ENCODE data around the gene CFAP251. TPM values are rescaled to one million over a fixed set of nuclear protein-coding genes. Genes with fewer than 3 reads are reported as not detected.

The CFAP251 gene
- total and polyA plus RNA-seq, 2 of the 8 experiments (the other 6 are each of a cell fraction or from before 2014, with no cell fraction given): 1.8 to 2.9 TPM

- Histone ChIP-seq H4K8ac (ENCODE audit: extremely low read depth, insufficient read depth, low read length) (no peak overlapping the region), H2BK5ac (ENCODE audit: low read depth, low read length) (no peak overlapping the region), H3K18ac (ENCODE audit: extremely low read depth, low read length) (no peak overlapping the region), H3K4me3 (ENCODE audit: extremely low read depth in 1 of 4, insufficient read depth in 2 of 4, low read depth in 3 of 4, low read length in 4 of 4) (no peak overlapping the region), H3K79me1 (ENCODE audit: low read depth, low read length) (no peaks in the 10 kb centered on the region), H2BK120ac (replicated peaks; ENCODE audit: low read depth, low read length) (no peak overlapping the region), H4K20me1 (replicated peaks in 1 of 2; ENCODE audit: control insufficient read depth in 1 of 2, insufficient read depth in 2 of 2, low read length in 2 of 2) (no peaks in the 10 kb centered on the region), H3K36me3 (ENCODE audit: control insufficient read depth in 2 of 4, insufficient read depth in 4 of 4, low read length in 3 of 4) (no peaks in the 10 kb centered on the region), H3K56ac (replicated peaks; ENCODE audit: insufficient read length, low read depth, low read length) (no peak overlapping the region), H3K4me1 (replicated peaks in 1 of 4; ENCODE audit: control insufficient read depth in 3 of 4, insufficient read depth in 4 of 4, low read length in 3 of 4) (peaks cover 0 to 5% (median 0%) of the 10 kb centered on the region in 4 experiments; a peak in 3 of 7 replicates), H4K91ac (replicated peaks; ENCODE audit: insufficient read length, low read length) (no peak overlapping the region), H3K23ac (ENCODE audit: insufficient read length) (no peak overlapping the region), H3K27ac (ENCODE audit: low read depth, low read length) (no peak overlapping the region), H3K4me2 (ENCODE audit: insufficient read depth in 1 of 2, low read depth in 2 of 2, low read length in 2 of 2) (no peak overlapping the region; a peak in 1 of 4 replicates), H2BK12ac (ENCODE audit: low read depth, low read length) (no peak overlapping the region), H2AK5ac (ENCODE audit: low read depth, low read length) (no peak overlapping the region), H3K9me3 (ENCODE audit: insufficient read depth in 2 of 2, low read depth in 1 of 2, low read length in 1 of 2) (no peaks in the 10 kb centered on the region), H3K79me2 (ENCODE audit: control insufficient read depth in 1 of 2, insufficient read depth in 2 of 2, low read length in 2 of 2) (no peaks in the 10 kb centered on the region), H3K14ac (ENCODE audit: insufficient read length) (no peak overlapping the region), H3K4ac (replicated peaks; ENCODE audit: insufficient read length, low read depth, low read length) (no peak overlapping the region), H4K5ac (ENCODE audit: insufficient read length, low read depth, low read length) (no peak overlapping the region), H2BK20ac (ENCODE audit: low read length) (no peak overlapping the region), H3K23me2 (ENCODE audit: low read depth, low read length) (no peaks in the 10 kb centered on the region; the same call in 1 of the 2 replicates), H3K27me3 (replicated peaks in 1 of 4; ENCODE audit: control insufficient read depth in 3 of 4, extremely low read depth in 1 of 4, insufficient read depth in 3 of 4, low read length in 3 of 4) (no peaks in the 10 kb centered on the region), H2AFZ (ENCODE audit: low read length) (peak overlapping the region; percentile 37), H3K9ac (replicated peaks in 1 of 4; ENCODE audit: extremely low read depth in 1 of 4, low read depth in 3 of 4, low read length in 3 of 4) (no peak overlapping the region), H2BK15ac (ENCODE audit: low read length) (no peak overlapping the region)
- no peak for DNase-seq (ENCODE audit: low read depth in 1 of 2, low spot score in 2 of 2)
- no peak for FAIRE-seq
- POLR2A ChIA-PET (ENCODE audit: partially characterized antibody): interaction anchor here (0.6 to 1.7 kb wide), 5 partner anchors 14 to 87 kb away, joined by 3 to 5 read pairs (median 4); partner anchors contain the start of gene HPD
- WGBS, 2 experiments (ENCODE audit: extremely low coverage in 1 of 2, insufficient coverage in 1 of 2, insufficient read length in 1 of 2, insufficient replicate concordance in 2 of 2, low coverage in 1 of 2, low lambda C conversion rate in 2 of 2, missing lambda C conversion rate in 1 of 2): 62% methylated on average over 4 of the region's 4 CpGs; no CpG with 5 or more reads in 1 of the 2 experiments
- CTCF ChIA-PET (ENCODE audit: partially characterized antibody): interaction anchor here (0.6 to 1.3 kb wide), 8 partner anchors 11 to 89 kb away, joined by 3 to 6 read pairs (median 4); partner anchors contain the start of gene HPD
- no peak for TF ChIP-seq CHD2 (IDR thresholded peaks at IDR 0.05; ENCODE audit: low read length)
- TF ChIP-seq TBP (IDR thresholded peaks at IDR 0.05; ENCODE audit: low read depth, low read length): no peak
- TF ChIP-seq RFX5 (IDR thresholded peaks at IDR 0.05; ENCODE audit: borderline replicate concordance, low read depth, low read length): no peak
- no peak for TF ChIP-seq CTBP2 (IDR thresholded peaks at IDR 0.05; ENCODE audit: borderline replicate concordance, insufficient read depth, insufficient read length, low read length)
- TF ChIP-seq SUZ12 (IDR thresholded peaks at IDR 0.05; ENCODE audit: low read length): no peak
Observed at GRCh38 chr12:121883315-121883660, 35.1 kb upstream of the CFAP251 start.

All from H1 (cell line).